H1 (cell line): ENCODE data around the gene ZNFX1.

Source experiments
- BRCA1 ChIP-seq: IDR thresholded peaks from 2 replicates; pipeline ENCODE4 v1.6.1; 2012; ENCODE audit warnings: low read depth, low read length, improper control_type of control experiment
- CTCF ChIP-seq, 3 experiments: IDR thresholded peaks; 1 replicate in 2 of 3; 2 replicates in 1 of 3; pipeline versions ENCODE4 v1.5.1 to v1.6.1; 2011; ENCODE audit warnings: low read length in 3 of 3, mild to moderate bottlenecking in 3 of 3, inconsistent platforms in 2 of 3, low read depth in 1 of 3, moderate library complexity in 1 of 3; ENCODE audit not compliant: insufficient read depth in 1 of 3; ENCODE audit errors: control extremely low read depth in 1 of 3
- EGR1 ChIP-seq: IDR thresholded peaks from 2 replicates; pipeline ENCODE4 v1.6.1; 2011; ENCODE audit warnings: low read depth, low read length, borderline replicate concordance
- MAX ChIP-seq: IDR thresholded peaks from 2 replicates; pipeline ENCODE4 v1.6.1; 2012; ENCODE audit warnings: inconsistent platforms
- POLR2A ChIP-seq, 2 experiments: IDR thresholded peaks; 1 replicate in 1 of 2; 2 replicates in 1 of 2; pipeline ENCODE4 v1.6.1; 2011; ENCODE audit warnings: low read depth in 2 of 2, low read length in 2 of 2, mild to moderate bottlenecking in 2 of 2; ENCODE audit errors: control extremely low read depth in 1 of 2
- POLR2AphosphoS5 ChIP-seq: IDR thresholded peaks from 2 replicates; pipeline ENCODE4 v1.6.1; 2011; ENCODE audit warnings: low read depth, low read length
- SP1 ChIP-seq: IDR thresholded peaks from 2 replicates; pipeline ENCODE4 v1.6.1; 2011; ENCODE audit warnings: low read depth, low read length

GRCh38 chr20:49316704-49317103 is 38.8 kb upstream of the ZNFX1 start:
- no peak for TF ChIP-seq CTCF (IDR thresholded peaks at IDR 0.05; ENCODE audit: control extremely low read depth in 1 of 3, insufficient read depth in 1 of 3, low read depth in 1 of 3, low read length in 3 of 3)
- TF ChIP-seq BRCA1 = no peak
- TF ChIP-seq MAX = no peak
- no peak for TF ChIP-seq SP1
- no peak for TF ChIP-seq POLR2AphosphoS5
- TF ChIP-seq POLR2A (IDR thresholded peaks at IDR 0.05; ENCODE audit: control extremely low read depth in 1 of 2, low read depth in 2 of 2, low read length in 2 of 2) = no peak
- TF ChIP-seq EGR1 = no peak
